ENCODE results near the gene LRRC18.

Gene LRRC18

GRCh38 chr10:48923748-48924147 lies 15.9 kb downstream of the LRRC18 start:
- no peak overlapping the region for H3K4me3 ChIP-seq (ENCODE audit: low read depth, low read length)
- TF ChIP-seq CTCF (IDR thresholded peaks at IDR 0.05; ENCODE audit: borderline replicate concordance, insufficient read depth, low read depth, low read length) = no peak

GRCh38 chr10:48913674-48914073 lies 26.0 kb downstream of the LRRC18 start:
- TF ChIP-seq CTCF (IDR thresholded peaks at IDR 0.05; ENCODE audit: borderline replicate concordance, insufficient read depth, low read depth, low read length) = no peak
- no peak overlapping the region for H3K4me3 ChIP-seq (ENCODE audit: low read depth, low read length)

GRCh38 chr10:48910548-48910947 lies 29.1 kb downstream of the LRRC18 start:
- TF ChIP-seq CTCF (IDR thresholded peaks at IDR 0.05; ENCODE audit: borderline replicate concordance, insufficient read depth, low read depth, low read length) = no peak
- H3K4me3 ChIP-seq (ENCODE audit: low read depth, low read length) = no peak overlapping the region

GRCh38 chr10:48907730-48908129 lies 31.9 kb downstream of the LRRC18 start:
- no peak overlapping the region for H3K4me3 ChIP-seq (ENCODE audit: low read depth, low read length)
- no peak for TF ChIP-seq CTCF (IDR thresholded peaks at IDR 0.05; ENCODE audit: borderline replicate concordance, insufficient read depth, low read depth, low read length)

- TF ChIP-seq CTCF (IDR thresholded peaks at IDR 0.05; ENCODE audit: borderline replicate concordance, insufficient read depth, low read depth, low read length) = no peak
- no peak overlapping the region for H3K4me3 ChIP-seq (ENCODE audit: low read depth, low read length)
These were observed 32.8 kb downstream of the LRRC18 start for GRCh38 chr10:48906841-48907240.

GRCh38 chr10:48905311-48905710 lies 34.3 kb downstream of the LRRC18 start:
- no peak overlapping the region for H3K4me3 ChIP-seq (ENCODE audit: low read depth, low read length)
- TF ChIP-seq CTCF (IDR thresholded peaks at IDR 0.05; ENCODE audit: borderline replicate concordance, insufficient read depth, low read depth, low read length) = no peak

- H3K4me3 ChIP-seq (ENCODE audit: low read depth, low read length) = no peak overlapping the region
- no peak for TF ChIP-seq CTCF (IDR thresholded peaks at IDR 0.05; ENCODE audit: borderline replicate concordance, insufficient read depth, low read depth, low read length)
These were observed 34.8 kb downstream of the LRRC18 start for GRCh38 chr10:48904861-48905260.

All from GM12875 (cell line).